Neural progenitor cell (in vitro differentiated cells): ENCODE results near the gene LRGUK. TPM values are rescaled to one million over a fixed set of nuclear protein-coding genes. Genes with fewer than 3 reads are reported as not detected.

ENCODE experiments used
- DNase-seq: peaks from one replicate; pipeline ENCODE4 v3.0.0-alpha.2; 2016; ENCODE audit warnings: low spot score
- H2AFZ ChIP-seq: fragments of 200-600 bp; sonication (generic); replicated peaks from 2 replicates; pipeline ENCODE4 v1.6.1; 2016; ENCODE audit warnings: antibody characterized with exemption
- H3F3A ChIP-seq: fragments of 200-600 bp; sonication (generic); 2 replicates; pipeline ENCODE4 v1.6.1; 2016; ENCODE audit warnings: antibody characterized with exemption, low read depth
- H3K27ac ChIP-seq: fragments of 200-600 bp; sonication (generic); 2 replicates; pipeline ENCODE4 v1.5.1; 2016; ENCODE audit warnings: mild to moderate bottlenecking
- H3K27me3 ChIP-seq: fragments of 200-600 bp; sonication (generic); 2 replicates; pipeline ENCODE4 v1.6.1; 2016; ENCODE audit warnings: mild to moderate bottlenecking, moderate library complexity
- H3K36me3 ChIP-seq: fragments of 200-600 bp; sonication (generic); 2 replicates; pipeline ENCODE4 v1.5.1; 2016
- H3K4me1 ChIP-seq: fragments of 200-600 bp; sonication (generic); 2 replicates; pipeline ENCODE4 v1.6.1; 2016; ENCODE audit warnings: mixed run types
- H3K4me2 ChIP-seq: fragments of 200-600 bp; sonication (generic); 2 replicates; pipeline ENCODE4 v1.6.1; 2016
- H3K4me3 ChIP-seq: fragments of 200-600 bp; sonication (generic); 2 replicates; pipeline ENCODE4 v1.5.1; 2016
- H3K79me2 ChIP-seq: fragments of 200-600 bp; sonication (generic); 2 replicates; pipeline ENCODE4 v1.6.1; 2016; ENCODE audit warnings: low read depth
- H3K9ac ChIP-seq: fragments of 200-600 bp; sonication (generic); 2 replicates; pipeline ENCODE4 v1.6.1; 2016
- H3K9me3 ChIP-seq: fragments of 200-600 bp; sonication (generic); 2 replicates; pipeline ENCODE4 v1.5.1; 2016; ENCODE audit warnings: low read depth
- H4K20me1 ChIP-seq: fragments of 200-600 bp; sonication (generic); 2 replicates; pipeline ENCODE4 v1.6.1; 2016; ENCODE audit warnings: low read depth
- H3K27ac Mint-ChIP-seq: 3 replicates; pipeline ENCODE4 v1.8.0; 2021; ENCODE audit warnings: mixed read lengths
- H3K27me3 Mint-ChIP-seq: 2 replicates; pipeline ENCODE4 v1.8.0; 2022; ENCODE audit warnings: low read depth, mild to moderate bottlenecking, inconsistent platforms, moderate library complexity, mixed read lengths; ENCODE audit not compliant: insufficient read depth
- H3K36me3 Mint-ChIP-seq: 3 replicates; pipeline ENCODE4 v1.8.0; 2021; ENCODE audit warnings: mixed read lengths
- H3K4me1 Mint-ChIP-seq: 3 replicates; pipeline ENCODE4 v1.8.0; 2021; ENCODE audit warnings: mixed read lengths
- H3K4me3 Mint-ChIP-seq: 3 replicates; pipeline ENCODE4 v1.8.0; 2021; ENCODE audit warnings: mild to moderate bottlenecking, moderate library complexity, mixed read lengths
- H3K9me3 Mint-ChIP-seq: 3 replicates; pipeline ENCODE4 v1.8.0; 2020; ENCODE audit warnings: mixed read lengths
- CTCF ChIP-seq: fragments of 200-600 bp; sonication (generic); IDR thresholded peaks from 2 replicates; pipeline ENCODE4 v1.5.1; 2017; ENCODE audit warnings: antibody characterized with exemption, mild to moderate bottlenecking
- EZH2 ChIP-seq: fragments of 200-600 bp; sonication (generic); IDR thresholded peaks from 2 replicates; pipeline ENCODE4 v1.6.1; 2017; ENCODE audit warnings: antibody characterized with exemption, mild to moderate bottlenecking, moderate library complexity
- EZH2phosphoT487 ChIP-seq: fragments of 200-600 bp; sonication (generic); IDR thresholded peaks from 2 replicates; pipeline ENCODE4 v1.6.1; 2017; ENCODE audit warnings: antibody characterized with exemption
- total RNA-seq: library from RNA; depleted of rRNA; stranded (reverse); fragments of >200 nt; gene quantifications from 2 replicates; pipeline ENCODE4 v1.2.3, GENCODE V29; 2015; ENCODE audit warnings: low replicate concordance

The LRGUK gene
- total RNA-seq, 1 donor from 2014 or later, result 1.1 TPM

DNA sequence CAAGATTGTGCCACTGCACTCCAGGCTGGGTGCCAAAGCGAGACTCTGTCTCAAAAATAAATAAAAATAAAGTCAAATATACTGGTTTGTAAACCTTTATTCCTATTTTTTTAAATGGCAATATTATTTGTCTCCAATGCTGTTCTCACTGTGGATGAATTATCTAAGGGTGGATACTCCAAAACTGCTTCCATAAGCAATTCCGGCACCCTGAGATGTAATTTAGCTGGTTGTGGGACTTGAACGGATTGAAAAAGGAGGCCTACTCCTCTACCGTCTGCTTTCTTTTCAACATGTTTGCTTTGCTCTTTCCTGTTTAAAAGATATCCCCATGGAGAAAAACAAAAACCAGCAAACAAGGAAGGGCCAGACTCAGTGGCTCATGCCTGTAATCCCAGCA is 135.2 kb downstream of the LRGUK start:
- no peak for DNase-seq
- Histone ChIP-seq H3K9ac (no peak overlapping the region), H3K27ac (no peak overlapping the region), H3K4me3 (no peak overlapping the region), H3K27me3 (no peaks in the 10 kb centered on the region), H4K20me1 (no peaks in the 10 kb centered on the region), H2AFZ (no peak overlapping the region), H3K79me2 (no peaks in the 10 kb centered on the region), H3K4me2 (no peak overlapping the region), H3K9me3 (no peaks in the 10 kb centered on the region), H3F3A (no peaks in the 10 kb centered on the region), H3K4me1 (no peaks in the 10 kb centered on the region), H3K36me3 (no peaks in the 10 kb centered on the region)
- no peaks in the 10 kb centered on the region for H3K4me1 Mint-ChIP-seq
- peaks cover 2% of the 10 kb centered on the region for H3K27me3 Mint-ChIP-seq
- H3K4me3 Mint-ChIP-seq, result no peak overlapping the region
- TF ChIP-seq EZH2phosphoT487 (no peak), EZH2 (no peak), CTCF (no peak)
- H3K36me3 Mint-ChIP-seq, result no peaks in the 10 kb centered on the region
- H3K27ac Mint-ChIP-seq, result no peak overlapping the region
- H3K9me3 Mint-ChIP-seq, result no peaks in the 10 kb centered on the region

DNA sequence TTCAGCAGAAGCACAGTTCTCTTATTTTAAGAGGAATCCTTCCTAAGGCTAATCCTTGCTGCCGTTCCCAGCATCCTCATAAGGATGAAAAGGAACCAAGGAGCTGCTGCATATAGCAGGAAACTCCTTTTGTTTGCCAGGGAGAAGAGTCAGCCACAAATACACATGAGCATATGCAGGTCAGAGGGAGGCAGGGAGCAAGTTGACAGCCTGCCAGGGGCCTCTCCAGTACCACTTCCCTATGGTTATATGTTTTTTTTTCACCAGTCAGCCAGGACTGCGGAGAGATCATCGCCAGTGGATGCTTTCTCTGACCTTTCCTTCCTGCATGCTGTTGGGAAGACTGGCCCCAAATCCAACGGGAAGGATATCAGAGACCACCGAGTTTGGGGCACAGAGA is 149.8 kb downstream of the LRGUK start:
- TF ChIP-seq EZH2phosphoT487 (no peak), CTCF (no peak), EZH2 (no peak)
- Histone ChIP-seq H3K9me3 (no peaks in the 10 kb centered on the region), H3K79me2 (no peaks in the 10 kb centered on the region), H3K27ac (no peak overlapping the region), H3K9ac (no peak overlapping the region), H2AFZ (peak overlapping the region; percentile 45), H3K36me3 (no peaks in the 10 kb centered on the region), H3F3A (no peaks in the 10 kb centered on the region), H3K4me2 (no peak overlapping the region), H3K27me3 (no peaks in the 10 kb centered on the region), H3K4me1 (no peaks in the 10 kb centered on the region), H4K20me1 (no peaks in the 10 kb centered on the region), H3K4me3 (no peak overlapping the region)
- Mint-ChIP-seq H3K36me3 (no peaks in the 10 kb centered on the region), H3K4me1 (no peaks in the 10 kb centered on the region), H3K27ac (no peak overlapping the region), H3K4me3 (no peak overlapping the region), H3K9me3 (no peaks in the 10 kb centered on the region), H3K27me3 (peaks cover 6% of the 10 kb centered on the region)
- DNase-seq, result no peak

GRCh38 chr7:134278502-134279153 is 151.5 kb downstream of the LRGUK start:
- Mint-ChIP-seq H3K9me3 (peaks cover 3% of the 10 kb centered on the region), H3K27ac (no peak overlapping the region), H3K4me1 (no peaks in the 10 kb centered on the region), H3K27me3 (peaks cover 8% of the 10 kb centered on the region), H3K4me3 (no peak overlapping the region), H3K36me3 (no peaks in the 10 kb centered on the region)
- Histone ChIP-seq H3K27me3 (no peaks in the 10 kb centered on the region), H4K20me1 (no peaks in the 10 kb centered on the region), H3K9me3 (no peaks in the 10 kb centered on the region), H3K4me1 (no peaks in the 10 kb centered on the region), H3K36me3 (no peaks in the 10 kb centered on the region), H3K9ac (no peak overlapping the region), H3K79me2 (no peaks in the 10 kb centered on the region), H3K4me2 (no peak overlapping the region), H2AFZ (no peak overlapping the region), H3K27ac (no peak overlapping the region), H3F3A (no peaks in the 10 kb centered on the region), H3K4me3 (no peak overlapping the region)
- DNase-seq, result no peak
- no peak for TF ChIP-seq EZH2
- no peak for TF ChIP-seq EZH2phosphoT487
- TF ChIP-seq CTCF, result no peak
